Measurements from ENCODE around the gene SLC25A41.

The SLC25A41 gene

DNA sequence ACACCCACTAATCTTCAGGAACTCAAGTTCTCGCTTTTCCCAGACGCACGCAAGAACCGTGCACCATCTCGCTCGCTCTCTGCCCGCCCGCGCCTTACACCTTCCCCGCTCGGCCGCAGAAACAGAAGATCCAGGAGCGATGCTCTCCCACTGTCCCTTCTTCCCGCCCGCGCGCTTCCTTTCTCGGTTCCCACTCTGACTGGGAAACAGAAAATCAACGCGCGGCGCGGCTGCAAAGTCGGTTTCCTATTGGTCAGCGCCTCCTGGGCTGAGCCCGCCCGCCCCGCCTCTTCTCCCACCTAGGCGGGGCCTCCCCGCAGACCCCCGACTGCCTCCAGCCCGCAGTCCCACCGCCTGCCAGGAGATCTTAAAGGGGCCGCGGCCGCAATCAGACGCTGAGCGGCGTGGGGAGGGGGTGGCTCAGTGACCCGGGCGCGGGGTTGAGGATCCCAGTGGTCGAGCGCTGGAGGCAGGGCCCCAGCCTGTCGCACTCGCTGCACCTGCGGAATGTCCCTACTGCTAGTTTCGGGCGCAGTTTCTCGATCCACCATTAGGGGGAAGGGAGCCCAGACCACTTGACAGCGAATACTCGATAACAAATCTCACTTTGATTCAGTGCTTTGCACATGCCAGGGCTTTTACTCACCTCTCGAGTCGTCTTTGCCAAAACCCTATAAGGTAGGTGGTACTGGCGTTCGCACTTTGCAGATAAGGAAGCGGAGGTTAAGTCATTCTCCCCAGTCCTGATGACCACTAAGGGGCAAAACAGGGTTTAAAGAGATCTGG, 26.7 kb upstream of the SLC25A41 start:
- DNase-seq (ENCODE audit: low read depth): peak; percentile 81

DNA sequence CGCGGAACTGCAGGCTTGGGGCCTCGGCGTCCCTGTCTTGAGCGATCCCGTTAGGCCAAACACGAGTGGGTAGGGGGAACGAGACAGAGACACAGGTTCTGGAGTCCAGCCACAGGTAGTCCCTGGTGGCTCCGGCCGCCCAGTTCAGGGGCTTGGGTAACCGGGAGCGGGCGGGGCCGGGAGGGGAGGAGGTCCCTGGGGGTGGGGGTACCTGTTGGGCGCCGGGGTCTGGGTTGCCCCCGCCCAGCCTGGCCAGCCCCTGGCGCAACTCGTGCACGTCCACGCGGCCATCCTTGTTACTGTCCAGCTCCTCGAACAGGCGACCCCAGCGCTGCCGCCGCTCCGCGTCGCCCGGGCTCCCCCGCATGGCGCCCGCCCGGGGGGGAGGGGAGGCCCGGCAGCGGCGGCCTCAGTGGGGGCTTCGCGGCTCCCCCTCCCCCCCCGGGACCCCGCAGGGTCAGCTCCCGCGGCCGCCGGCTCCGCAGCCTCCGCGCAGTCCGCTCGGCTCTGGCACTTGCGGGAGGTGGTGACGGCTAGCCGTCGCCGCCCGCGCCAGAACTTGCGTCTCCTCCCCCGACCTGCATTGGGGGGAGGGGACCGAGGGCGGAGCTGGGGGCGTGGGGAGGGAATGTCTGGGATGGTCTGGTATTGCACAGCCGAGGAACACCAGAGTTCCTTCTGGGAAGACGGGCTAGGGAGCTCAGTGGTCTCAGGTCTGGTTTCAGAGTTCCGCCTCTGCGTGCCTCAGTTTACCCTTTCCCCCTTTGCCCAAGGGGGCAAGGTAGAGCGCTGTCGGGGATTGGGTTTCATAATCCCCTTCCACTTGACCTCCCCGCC, 25.9 kb upstream of the SLC25A41 start, which contains the start of gene SLC25A23:
TSS of gene SLC25A23 (minus strand) at position 531 of the 837 bp plus-strand sequence. CDS start at position 367, 164 bp downstream.
- peak; percentile 4 for DNase-seq (ENCODE audit: low read depth)

GRCh38 chr19:6458695-6459261, 25.2 kb upstream of the SLC25A41 start:
- no peak for DNase-seq (ENCODE audit: low read depth)

DNA sequence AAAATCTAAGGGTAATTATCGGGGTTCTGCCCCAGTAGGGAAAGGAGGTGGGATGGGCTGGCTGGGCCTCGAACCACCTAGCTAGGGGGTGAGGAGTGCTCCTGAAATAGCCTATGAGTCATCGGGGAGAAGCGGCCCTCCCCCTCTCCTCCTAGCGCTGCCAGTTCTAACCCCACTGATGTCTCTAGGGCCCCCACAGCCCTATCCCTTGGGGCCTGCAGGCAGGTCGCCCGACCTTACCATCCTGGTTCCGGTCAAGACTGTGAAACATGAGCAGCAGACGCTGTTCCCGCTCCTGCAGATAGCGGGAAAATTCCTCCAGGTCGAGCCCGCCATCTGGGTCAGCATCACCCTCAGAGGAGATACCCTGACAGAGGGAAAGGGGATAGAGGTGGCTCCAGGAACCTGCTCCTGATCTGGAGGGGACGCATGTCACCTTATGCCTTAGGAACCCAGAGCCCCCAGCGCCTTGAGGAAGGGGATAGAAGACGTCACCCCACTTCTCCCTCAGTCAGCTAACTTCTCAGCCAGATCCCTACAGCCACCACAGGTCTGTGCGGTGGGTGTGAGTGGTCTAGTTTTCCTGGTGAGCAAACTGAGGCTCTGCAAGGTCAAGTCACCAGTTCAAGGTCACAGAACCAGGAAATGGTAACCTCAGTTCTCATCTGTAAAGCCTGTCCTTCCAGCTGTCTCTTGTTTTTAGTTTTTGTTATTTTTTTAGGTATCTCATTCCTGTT, 24.6 kb upstream of the SLC25A41 start:
- no peak for DNase-seq (ENCODE audit: low read depth)

- DNase-seq (ENCODE audit: low read depth): no peak
Observed at GRCh38 chr19:6455924-6456323, 22.4 kb upstream of the SLC25A41 start.

GRCh38 chr19:6453951-6454565, 20.5 kb upstream of the SLC25A41 start:
- DNase-seq (ENCODE audit: low read depth): no peak

GRCh38 chr19:6452899-6453298, 19.3 kb upstream of the SLC25A41 start:
- DNase-seq (ENCODE audit: low read depth): no peak

DNA sequence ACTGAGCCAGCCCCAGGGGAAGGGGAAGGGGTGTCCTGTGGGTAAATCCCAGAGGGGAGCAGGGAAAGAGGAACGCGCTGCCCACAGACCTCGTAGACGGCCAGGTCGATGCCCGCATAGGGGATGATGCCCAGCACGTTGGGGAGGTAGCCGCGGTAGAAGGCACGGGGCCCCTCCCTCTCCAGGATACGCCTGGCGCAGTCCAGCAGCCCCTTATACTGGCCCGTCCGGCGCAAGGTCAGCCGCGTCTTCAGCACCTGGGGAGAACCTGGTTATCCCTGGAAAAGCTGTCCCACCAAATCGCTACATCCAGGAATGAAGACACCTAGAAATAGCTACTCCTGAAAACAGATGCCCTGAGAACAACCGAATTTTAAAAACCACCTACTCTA, 18.7 kb upstream of the SLC25A41 start:
- DNase-seq (ENCODE audit: low read depth): no peak

DNA sequence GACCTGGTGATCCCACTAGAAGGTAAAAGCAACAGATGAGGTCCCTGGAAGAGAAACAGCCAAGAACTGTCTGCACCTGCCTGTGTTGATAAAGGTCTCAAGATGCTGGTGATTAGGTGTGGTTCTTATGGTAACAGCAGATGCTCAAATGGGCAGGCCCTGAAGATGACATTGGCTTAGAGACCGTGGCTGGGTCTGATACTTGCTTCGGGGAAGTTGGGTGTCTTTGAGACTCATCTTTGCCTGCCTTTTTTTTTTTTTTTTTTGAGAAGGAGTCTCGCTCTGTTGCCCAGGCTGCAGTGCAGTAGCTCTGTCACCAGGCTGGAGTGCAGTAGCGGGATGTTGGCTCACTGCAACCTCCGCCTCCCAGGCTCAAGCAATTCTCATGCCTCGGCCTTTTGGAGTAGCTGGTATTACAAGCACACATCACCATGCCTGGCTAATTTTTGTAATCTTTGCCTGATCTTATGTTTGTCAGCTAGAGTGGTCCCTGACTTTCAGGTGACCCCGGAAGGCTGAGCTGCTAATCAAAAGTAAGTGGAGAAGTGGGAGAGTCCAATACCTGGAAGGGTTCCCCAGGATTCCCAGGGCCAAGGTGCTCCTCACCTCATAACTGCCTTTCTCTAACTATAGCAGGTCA, 18.1 kb upstream of the SLC25A41 start:
- no peak for DNase-seq (ENCODE audit: low read depth)

DNA sequence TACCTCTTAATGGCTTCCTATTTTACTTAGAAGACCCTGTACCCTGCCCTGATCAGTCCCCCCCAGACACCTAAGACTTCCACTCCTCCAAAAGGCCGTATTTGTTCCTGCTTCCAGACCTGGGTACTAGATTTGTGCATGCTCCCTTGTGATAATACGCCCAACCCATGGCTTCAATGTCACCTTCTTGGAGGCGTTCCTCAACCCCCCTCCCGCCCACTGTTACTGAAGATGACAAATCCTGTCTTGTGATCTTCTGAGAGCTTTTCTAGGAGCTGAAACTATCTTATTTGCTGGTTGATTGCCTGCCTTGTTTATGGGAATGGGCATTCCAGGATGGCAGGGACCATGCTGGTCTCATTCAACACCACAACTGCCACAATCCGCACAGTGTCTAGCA, 16.6 kb upstream of the SLC25A41 start:
- no peak for DNase-seq (ENCODE audit: low read depth)

GRCh38 chr19:6448045-6448444, 14.5 kb upstream of the SLC25A41 start:
- no peak for DNase-seq (ENCODE audit: low read depth)

- DNase-seq (ENCODE audit: low read depth): no peak
Observed at GRCh38 chr19:6446452-6446851, 12.9 kb upstream of the SLC25A41 start.

DNA sequence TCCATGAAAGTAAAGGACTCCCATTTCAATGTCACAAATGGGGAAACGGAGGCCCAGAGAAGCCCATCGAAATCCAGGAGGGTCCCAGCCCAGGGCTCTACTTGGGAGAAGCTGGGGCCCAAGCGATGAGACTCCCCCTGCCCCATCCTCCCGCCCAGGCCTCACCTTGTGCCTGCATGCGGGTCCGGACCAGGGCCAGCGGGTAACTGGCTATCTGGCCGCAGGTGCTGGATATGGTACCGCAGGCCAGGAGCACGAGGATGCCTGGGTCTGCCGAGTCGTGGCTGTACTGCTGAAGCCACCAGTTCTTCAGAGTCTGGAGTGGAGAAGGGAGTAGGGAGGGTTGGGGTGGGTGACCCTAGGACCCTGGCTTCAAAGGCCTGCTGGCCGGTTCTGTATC, 10.4 kb upstream of the SLC25A41 start:
- no peak for DNase-seq (ENCODE audit: low read depth)

DNA sequence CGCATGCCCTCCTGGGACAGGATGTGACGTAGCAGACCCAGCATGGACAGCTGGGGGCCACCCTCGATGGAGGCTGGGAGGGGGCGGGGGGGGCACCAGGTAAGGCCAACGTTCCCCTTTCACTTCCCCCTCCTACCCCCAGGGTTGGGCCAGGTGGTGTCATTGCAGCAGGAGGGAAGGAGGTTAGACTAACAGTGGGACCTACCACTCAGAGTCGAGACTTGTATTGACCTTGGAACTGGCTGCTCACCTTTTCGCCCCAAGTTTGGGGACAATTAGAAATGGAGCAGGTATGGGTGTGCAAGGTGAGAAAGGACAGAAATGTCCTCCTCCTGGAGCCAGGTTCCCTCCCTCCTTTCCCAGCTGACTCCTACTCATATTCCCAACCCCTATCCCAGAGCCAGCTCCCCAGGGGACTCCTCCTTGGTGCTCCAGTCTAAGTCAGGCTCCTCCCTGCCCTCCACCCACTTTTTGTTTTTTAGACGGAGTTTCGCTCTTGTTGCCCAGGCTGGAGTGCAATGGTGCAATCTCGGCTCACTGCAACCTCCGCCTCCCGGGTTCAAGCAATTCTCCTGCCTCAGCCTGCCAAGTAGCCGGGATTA, 8.6 kb upstream of the SLC25A41 start:
- no peak for DNase-seq (ENCODE audit: low read depth)

- no peak for DNase-seq (ENCODE audit: low read depth)
Observed at GRCh38 chr19:6440905-6441304, 7.3 kb upstream of the SLC25A41 start.

- DNase-seq (ENCODE audit: low read depth): no peak
Observed at GRCh38 chr19:6439743-6440142, 6.2 kb upstream of the SLC25A41 start.

GRCh38 chr19:6433165-6433564, 398 bp downstream of the SLC25A41 start:
- no peak for DNase-seq (ENCODE audit: low read depth)

GRCh38 chr19:6431891-6432290, 1.7 kb downstream of the SLC25A41 start:
- no peak for DNase-seq (ENCODE audit: low read depth)

DNA sequence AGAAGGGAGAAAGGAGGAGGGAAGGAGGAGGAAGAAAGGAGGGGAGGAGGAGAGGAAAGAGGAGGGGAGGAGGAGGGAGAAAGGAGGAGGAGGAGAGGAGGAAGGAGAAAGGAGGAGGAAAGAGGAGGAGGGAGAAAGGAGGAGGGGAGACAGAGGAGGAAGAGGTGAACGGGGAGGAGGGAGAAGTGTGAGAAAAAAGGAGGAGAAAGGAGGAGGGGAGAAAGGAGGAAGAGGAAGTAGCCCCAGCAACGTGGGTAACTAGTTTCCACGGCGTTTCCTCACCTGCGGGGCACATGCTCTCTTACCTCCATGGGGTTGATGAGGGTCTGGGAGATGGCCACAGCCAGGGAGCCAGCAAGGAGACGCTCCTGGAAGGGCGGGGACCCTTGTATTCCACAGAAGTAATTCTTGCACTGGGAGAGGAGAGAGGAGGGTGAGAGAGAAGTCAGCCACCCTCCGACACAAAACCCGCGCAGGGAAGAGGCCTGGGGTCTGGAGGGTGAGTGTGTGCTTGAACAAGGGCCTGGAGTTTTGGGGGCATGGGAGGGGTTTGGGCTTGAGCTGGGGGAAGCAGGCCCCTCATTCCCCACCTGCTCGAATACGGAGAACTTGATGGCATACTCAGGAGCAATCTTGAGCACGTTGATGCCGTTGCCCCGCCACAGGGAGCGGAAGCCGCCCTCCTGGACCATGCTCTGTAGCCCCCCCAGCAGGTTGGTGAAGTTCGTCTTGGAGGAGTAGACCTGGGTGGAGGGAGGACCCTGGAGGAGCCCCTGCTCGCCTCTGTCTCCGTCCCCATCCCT, 3.9 kb downstream of the SLC25A41 start:
- DNase-seq (ENCODE audit: low read depth): no peak

All from GM04503 (cell line).